PC-9 (cell line): ENCODE results near the gene PPA1.

Source experiments
- CTCF ChIP-seq: fragments of 200-600 bp; sonication (generic); conservative IDR thresholded peaks from 2 replicates; pipeline ENCODE4 v1.6.1; 2017; ENCODE audit warnings: mixed run types, antibody characterized with exemption, mild to moderate bottlenecking, moderate library complexity
- EZH2 ChIP-seq: fragments of 200-600 bp; sonication (generic); IDR thresholded peaks from 2 replicates; pipeline ENCODE4 v1.8.0; 2017; ENCODE audit warnings: antibody characterized with exemption, low read depth

GRCh38 chr10:70212879-70213278 is 20.4 kb downstream of the PPA1 start:
- TF ChIP-seq CTCF (no peak), EZH2 (no peak)
